GM12801 (cell line): ENCODE data around the gene PLXNC1.

ENCODE experiments used
- TF ChIP-seq, protein P1 (sequence below): IDR thresholded peaks from one replicate; pipeline ENCODE4 v1.5.1; 2011; ENCODE audit warnings: control low read depth; ENCODE audit not compliant: insufficient read length; ENCODE audit errors: extremely low read depth

Gene PLXNC1

DNA sequence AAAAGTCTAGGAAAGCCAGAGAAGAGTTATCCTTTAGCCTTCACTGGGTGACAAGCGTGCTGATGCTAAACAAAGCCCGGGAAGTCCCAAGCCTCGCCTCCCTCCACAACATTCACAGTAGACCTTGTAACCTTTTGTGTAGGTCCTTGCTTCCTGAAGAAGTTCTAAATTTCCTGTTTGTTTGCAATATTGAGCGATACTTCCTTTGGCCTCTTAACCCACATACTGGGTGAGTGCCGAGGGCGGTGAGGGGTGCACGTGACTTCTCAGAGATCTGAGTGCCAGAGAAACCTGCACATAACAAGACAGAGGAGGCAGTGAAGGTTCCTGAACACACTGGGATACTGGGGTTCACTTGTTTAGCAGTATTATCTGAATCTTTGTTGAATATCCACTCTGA lies 134.3 kb downstream of the PLXNC1 start:
- TF ChIP-seq, protein P1, sequence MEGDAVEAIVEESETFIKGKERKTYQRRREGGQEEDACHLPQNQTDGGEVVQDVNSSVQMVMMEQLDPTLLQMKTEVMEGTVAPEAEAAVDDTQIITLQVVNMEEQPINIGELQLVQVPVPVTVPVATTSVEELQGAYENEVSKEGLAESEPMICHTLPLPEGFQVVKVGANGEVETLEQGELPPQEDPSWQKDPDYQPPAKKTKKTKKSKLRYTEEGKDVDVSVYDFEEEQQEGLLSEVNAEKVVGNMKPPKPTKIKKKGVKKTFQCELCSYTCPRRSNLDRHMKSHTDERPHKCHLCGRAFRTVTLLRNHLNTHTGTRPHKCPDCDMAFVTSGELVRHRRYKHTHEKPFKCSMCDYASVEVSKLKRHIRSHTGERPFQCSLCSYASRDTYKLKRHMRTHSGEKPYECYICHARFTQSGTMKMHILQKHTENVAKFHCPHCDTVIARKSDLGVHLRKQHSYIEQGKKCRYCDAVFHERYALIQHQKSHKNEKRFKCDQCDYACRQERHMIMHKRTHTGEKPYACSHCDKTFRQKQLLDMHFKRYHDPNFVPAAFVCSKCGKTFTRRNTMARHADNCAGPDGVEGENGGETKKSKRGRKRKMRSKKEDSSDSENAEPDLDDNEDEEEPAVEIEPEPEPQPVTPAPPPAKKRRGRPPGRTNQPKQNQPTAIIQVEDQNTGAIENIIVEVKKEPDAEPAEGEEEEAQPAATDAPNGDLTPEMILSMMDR = no peak

DNA sequence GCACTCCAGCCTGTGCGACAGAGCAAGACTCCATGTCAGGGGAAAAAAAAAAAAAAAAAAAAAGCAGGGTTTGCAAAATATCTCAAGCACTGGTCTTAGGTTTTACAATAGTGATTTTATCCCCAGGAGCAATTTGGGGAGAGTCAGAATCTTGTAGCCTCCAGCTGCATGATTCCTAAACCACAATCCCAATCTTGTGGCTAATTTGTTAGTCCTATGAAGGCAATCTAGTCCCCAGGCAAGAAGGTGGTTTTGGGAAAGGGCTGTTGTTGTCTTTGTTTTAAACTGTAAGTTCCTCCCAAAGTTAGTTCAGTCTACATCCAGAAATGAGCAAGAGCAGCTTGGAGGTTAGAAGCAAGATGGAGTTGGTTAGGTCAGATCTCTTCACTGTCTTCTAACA lies 135.7 kb downstream of the PLXNC1 start:
- TF ChIP-seq, protein P1 = no peak

DNA sequence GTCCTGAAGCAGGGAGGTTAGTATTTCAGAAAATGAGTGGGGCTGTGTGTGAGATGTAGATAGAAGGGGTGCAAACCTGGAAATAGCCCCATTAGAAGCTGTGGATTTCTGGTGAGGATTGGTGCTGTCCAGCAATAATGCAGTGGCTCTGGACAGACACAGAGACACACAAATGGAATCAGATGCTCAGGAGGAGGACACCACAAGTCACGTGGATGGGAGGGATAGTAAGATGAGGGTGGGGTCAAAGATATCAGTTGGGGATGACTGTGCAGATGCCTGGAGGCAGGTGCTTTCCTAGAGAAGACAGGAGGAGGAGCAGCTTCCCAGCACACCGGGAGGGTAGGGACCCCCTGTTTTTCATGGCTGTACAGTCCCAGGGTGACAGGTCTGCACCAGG lies 136.5 kb downstream of the PLXNC1 start:
- TF ChIP-seq, protein P1 = no peak

DNA sequence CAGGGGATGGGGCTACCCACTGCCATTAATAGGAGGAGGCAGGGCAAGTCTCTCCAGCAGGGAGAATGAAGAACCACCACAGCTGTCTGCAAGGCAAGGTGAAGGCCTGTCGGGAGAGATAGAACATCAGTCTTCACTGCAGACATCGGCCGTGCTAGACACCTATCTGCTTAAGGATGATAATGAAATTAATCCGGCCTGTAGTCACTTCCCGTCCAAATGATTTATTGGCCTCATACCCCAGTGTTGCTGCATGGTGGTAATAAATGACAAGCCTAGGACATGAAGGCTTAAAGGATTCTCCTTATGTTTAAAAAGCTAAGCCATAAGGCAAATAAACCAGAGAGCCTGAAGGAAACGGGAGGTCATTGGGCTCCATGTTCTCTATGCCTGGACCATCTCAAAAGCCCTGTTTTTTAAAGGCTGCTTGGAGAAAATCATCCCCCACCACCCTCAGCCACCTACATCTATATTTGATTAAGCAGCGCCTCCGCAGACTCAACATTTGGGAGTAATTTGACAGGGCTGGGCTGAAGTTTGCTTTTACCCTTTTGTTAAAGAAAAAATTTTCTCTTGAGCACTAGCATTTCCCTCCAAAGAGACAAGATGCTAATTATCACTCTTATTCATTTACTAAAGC lies 137.7 kb downstream of the PLXNC1 start:
- TF ChIP-seq, protein P1 = no peak

DNA sequence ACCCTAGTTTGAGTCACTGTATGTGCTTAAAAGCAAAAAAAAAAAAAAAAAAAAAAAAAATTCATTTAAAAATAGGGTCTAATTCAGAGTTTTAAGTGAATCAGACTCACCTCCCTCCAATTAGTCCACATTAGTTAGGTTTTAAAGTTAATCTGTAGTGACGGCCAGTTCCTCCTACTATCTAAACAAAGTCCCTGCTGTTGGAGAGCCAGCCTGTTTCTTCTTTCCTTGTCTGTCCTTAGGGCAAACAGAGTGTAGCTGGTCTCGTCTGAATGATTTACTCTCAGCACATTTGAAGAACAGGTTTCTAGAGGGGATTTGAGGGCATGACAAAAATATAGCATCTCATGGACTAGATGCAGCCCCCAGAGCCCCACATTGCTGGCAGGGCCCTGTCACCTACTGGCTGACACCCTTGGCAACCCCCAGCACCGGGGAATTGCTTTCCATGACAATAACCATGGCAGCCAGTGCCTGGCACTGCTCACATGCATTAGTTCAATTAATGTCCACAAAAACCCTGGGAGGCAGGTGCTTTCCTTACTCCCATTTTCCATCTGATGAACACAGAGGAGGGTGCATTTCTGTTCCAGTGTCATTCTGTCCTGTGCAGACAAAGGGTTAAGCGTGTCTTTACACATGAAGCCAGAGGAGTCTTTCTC lies 138.3 kb downstream of the PLXNC1 start:
- TF ChIP-seq, protein P1 = no peak

DNA sequence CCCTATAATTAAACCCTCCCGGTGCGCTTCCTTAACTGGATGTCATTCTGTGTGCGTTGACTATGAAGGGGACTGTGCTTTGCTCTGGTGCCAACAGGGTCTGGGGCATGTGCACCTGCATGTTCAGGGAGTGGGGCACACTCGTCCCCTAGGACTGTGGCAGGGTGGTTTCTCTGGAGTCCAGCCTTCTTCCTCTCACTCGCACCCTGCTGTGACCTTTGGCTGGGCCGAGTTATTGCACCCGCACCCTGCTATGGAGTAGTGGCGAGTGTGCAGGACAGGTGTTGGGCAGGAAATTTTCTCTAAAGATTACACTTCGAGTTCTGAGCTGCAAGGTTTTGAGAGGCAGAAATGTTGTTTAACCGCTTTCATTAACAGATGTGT lies 138.9 kb downstream of the PLXNC1 start:
- TF ChIP-seq, protein P1 = no peak

DNA sequence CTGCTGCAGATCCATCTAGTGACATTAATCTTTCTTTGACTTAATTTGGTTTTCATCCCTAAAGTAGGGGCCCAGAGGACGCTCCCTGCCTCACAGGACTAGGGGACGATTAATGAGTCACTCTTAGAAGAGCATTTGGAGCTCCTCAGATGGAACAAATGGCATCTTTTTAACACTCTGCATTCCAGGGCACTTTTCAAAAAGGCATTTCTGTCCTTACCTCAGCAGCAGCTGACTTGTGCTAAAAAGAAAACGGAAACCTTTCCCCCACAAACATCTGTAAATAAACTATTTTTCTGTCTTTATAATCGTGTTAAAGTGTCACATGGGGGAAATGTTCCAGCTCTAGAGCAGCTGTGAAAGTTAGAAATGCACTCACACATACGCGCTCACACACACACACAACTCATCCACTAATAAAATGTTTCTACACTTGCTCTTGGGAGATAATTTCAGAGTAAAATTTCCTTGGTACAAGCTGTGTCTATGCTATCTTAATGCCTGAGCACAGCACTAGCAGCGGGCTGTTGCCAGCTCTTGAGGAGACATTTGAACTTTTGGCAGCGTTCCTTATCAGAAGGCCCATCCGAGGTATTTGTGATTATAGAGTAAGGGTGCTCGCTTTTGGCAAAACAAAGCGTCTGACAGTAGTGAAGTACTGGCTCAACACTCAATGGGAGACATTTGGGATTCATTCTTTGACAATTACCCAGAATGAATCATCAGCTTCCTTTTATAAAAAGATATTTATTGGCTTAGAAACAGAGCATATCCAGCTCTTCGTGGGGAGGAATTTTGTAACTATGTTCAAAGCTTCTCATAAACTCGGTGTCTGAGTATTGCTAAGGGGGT lies 141.3 kb downstream of the PLXNC1 start:
- TF ChIP-seq, protein P1 = no peak
